Panc1 (cell line): ENCODE measurements around the gene GARRE1.

Experiments
- POLR2AphosphoS5 ChIP-seq: IDR thresholded peaks from 2 replicates; pipeline ENCODE4 v1.6.1; 2012; ENCODE audit warnings: mild to moderate bottlenecking, low read depth, low read length, moderate library complexity
- SIN3A ChIP-seq: IDR thresholded peaks from 2 replicates; pipeline ENCODE4 v1.6.1; 2012; ENCODE audit warnings: low read depth, mild to moderate bottlenecking, low read length, moderate library complexity, borderline replicate concordance; ENCODE audit not compliant: insufficient read depth
- TCF7L2 ChIP-seq: IDR thresholded peaks from 2 replicates; pipeline ENCODE4 v1.6.1; 2011; ENCODE audit warnings: mild to moderate bottlenecking, low read depth, low read length, inconsistent platforms
- TF ChIP-seq, protein P1 (sequence below): fragments of 450-650 bp; IDR thresholded peaks from 2 replicates; pipeline ENCODE4 v1.5.1; 2017; ENCODE audit warnings: mild to moderate bottlenecking
- TF ChIP-seq, protein P2 (sequence below), 2 experiments: IDR thresholded peaks; 2 replicates each; pipeline ENCODE4 v1.6.1; 2011 to 2012; ENCODE audit warnings: low read depth in 2 of 2, control low read depth in 1 of 2, low read length in 1 of 2, mild to moderate bottlenecking in 1 of 2, moderate library complexity in 1 of 2; ENCODE audit not compliant: insufficient read depth in 1 of 2

DNA sequence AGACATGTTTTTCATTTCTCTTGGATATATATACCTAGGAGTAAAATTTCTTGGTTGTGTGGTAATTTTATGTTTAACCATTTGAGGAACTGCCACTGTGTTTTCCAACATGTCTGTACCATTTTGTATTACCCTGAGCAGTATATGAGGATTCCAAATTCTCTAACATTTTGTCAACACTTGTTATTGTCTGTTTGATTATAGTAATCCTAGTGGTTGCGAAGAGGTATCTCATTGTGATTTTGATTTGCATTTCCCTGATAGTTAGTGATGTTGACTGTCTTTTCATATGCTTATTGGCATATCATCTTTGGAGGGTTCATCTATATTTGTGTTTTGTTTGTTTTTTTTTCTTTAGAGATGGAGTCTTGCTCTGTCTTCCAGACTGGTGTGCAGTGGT lies 21.4 kb downstream of the GARRE1 start:
- TF ChIP-seq, protein P1, sequence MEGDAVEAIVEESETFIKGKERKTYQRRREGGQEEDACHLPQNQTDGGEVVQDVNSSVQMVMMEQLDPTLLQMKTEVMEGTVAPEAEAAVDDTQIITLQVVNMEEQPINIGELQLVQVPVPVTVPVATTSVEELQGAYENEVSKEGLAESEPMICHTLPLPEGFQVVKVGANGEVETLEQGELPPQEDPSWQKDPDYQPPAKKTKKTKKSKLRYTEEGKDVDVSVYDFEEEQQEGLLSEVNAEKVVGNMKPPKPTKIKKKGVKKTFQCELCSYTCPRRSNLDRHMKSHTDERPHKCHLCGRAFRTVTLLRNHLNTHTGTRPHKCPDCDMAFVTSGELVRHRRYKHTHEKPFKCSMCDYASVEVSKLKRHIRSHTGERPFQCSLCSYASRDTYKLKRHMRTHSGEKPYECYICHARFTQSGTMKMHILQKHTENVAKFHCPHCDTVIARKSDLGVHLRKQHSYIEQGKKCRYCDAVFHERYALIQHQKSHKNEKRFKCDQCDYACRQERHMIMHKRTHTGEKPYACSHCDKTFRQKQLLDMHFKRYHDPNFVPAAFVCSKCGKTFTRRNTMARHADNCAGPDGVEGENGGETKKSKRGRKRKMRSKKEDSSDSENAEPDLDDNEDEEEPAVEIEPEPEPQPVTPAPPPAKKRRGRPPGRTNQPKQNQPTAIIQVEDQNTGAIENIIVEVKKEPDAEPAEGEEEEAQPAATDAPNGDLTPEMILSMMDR = no peak
- TF ChIP-seq, protein P2, sequence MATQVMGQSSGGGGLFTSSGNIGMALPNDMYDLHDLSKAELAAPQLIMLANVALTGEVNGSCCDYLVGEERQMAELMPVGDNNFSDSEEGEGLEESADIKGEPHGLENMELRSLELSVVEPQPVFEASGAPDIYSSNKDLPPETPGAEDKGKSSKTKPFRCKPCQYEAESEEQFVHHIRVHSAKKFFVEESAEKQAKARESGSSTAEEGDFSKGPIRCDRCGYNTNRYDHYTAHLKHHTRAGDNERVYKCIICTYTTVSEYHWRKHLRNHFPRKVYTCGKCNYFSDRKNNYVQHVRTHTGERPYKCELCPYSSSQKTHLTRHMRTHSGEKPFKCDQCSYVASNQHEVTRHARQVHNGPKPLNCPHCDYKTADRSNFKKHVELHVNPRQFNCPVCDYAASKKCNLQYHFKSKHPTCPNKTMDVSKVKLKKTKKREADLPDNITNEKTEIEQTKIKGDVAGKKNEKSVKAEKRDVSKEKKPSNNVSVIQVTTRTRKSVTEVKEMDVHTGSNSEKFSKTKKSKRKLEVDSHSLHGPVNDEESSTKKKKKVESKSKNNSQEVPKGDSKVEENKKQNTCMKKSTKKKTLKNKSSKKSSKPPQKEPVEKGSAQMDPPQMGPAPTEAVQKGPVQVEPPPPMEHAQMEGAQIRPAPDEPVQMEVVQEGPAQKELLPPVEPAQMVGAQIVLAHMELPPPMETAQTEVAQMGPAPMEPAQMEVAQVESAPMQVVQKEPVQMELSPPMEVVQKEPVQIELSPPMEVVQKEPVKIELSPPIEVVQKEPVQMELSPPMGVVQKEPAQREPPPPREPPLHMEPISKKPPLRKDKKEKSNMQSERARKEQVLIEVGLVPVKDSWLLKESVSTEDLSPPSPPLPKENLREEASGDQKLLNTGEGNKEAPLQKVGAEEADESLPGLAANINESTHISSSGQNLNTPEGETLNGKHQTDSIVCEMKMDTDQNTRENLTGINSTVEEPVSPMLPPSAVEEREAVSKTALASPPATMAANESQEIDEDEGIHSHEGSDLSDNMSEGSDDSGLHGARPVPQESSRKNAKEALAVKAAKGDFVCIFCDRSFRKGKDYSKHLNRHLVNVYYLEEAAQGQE (IDR thresholded peaks at IDR 0.05; ENCODE audit: insufficient read depth in 1 of 2, low read depth in 2 of 2, low read length in 1 of 2) = no peak
- TF ChIP-seq POLR2AphosphoS5 (no peak), SIN3A (no peak), TCF7L2 (no peak)
